SK-N-MC (cell line): Measurements from ENCODE around the gene ANO10.

Experiments used
- EZH2 ChIP-seq: fragments of 200-600 bp; sonication (generic); IDR thresholded peaks from one replicate; pipeline ENCODE4 v1.6.1; 2017; ENCODE audit warnings: antibody characterized with exemption
- FOXP2 ChIP-seq: optimal IDR thresholded peaks from 2 replicates; pipeline ENCODE3; 2011; ENCODE audit warnings: mild to moderate bottlenecking, moderate library complexity; ENCODE audit not compliant: insufficient read depth; ENCODE audit errors: extremely low read length, control extremely low read depth
- POLR2AphosphoS5 ChIP-seq: IDR thresholded peaks from 2 replicates; pipeline ENCODE4 v1.6.1; 2012; ENCODE audit warnings: mild to moderate bottlenecking, low read depth, low read length, borderline replicate concordance

GRCh38 chr3:43425829-43426228 lies 196.0 kb downstream of the ANO10 start:
- TF ChIP-seq EZH2 (no peak), POLR2AphosphoS5 (no peak), FOXP2 (no peak)
